T-helper 2 cell (primary cell): ENCODE results near the gene MDM2.
"Not testable (repeated sequence)": the region's sequence is repeated elsewhere in the genome, so short reads cannot be mapped to it uniquely, and the experiment has no call there.

Source experiments
- DNase-seq, 5 experiments: peaks; one replicate each; pipeline versions ENCODE4 v3.0.0 to v3.0.0-alpha.2; 2012 to 2022

MDM2 gene

GRCh38 chr12:68806488-68807237 lies 1.3 kb upstream of the MDM2 start:
- DNase-seq, result peak in 1 of 5 experiments; percentile 19

- DNase-seq, result peak in 1 of 5 experiments; percentile 20
These were observed 752 bp upstream of the MDM2 start for GRCh38 chr12:68807274-68807575.

GRCh38 chr12:68808388-68809189 lies 612 bp downstream of the MDM2 start:
- peak in 4 of 5 experiments; percentile 13 to 73 (median 26) for DNase-seq

GRCh38 chr12:68809190-68810026 lies 1.4 kb downstream of the MDM2 start:
- no peak for DNase-seq

- DNase-seq, result not testable (repeated sequence)
These were observed 2.0 kb downstream of the MDM2 start for GRCh38 chr12:68810027-68810389.

GRCh38 chr12:68811573-68811972 lies 3.6 kb downstream of the MDM2 start:
- not testable (repeated sequence) for DNase-seq

GRCh38 chr12:68812553-68813241 lies 4.7 kb downstream of the MDM2 start:
- no peak for DNase-seq

- no peak for DNase-seq
These were observed 5.2 kb downstream of the MDM2 start for GRCh38 chr12:68813242-68813593.

- no peak for DNase-seq
These were observed 6.7 kb downstream of the MDM2 start for GRCh38 chr12:68814490-68815231.

- DNase-seq, result no peak
These were observed 7.4 kb downstream of the MDM2 start for GRCh38 chr12:68815232-68815927.

GRCh38 chr12:68815928-68816800 lies 8.2 kb downstream of the MDM2 start:
- DNase-seq, result no peak

- DNase-seq, result not testable (repeated sequence)
These were observed 11.5 kb downstream of the MDM2 start for GRCh38 chr12:68819481-68819880.

- DNase-seq, result no peak
These were observed 13.6 kb downstream of the MDM2 start for GRCh38 chr12:68821357-68822188.

- DNase-seq, result no peak
These were observed 15.7 kb downstream of the MDM2 start for GRCh38 chr12:68823696-68824095.

GRCh38 chr12:68824131-68824530 lies 16.2 kb downstream of the MDM2 start:
- no peak for DNase-seq

- no peak for DNase-seq
These were observed 16.7 kb downstream of the MDM2 start for GRCh38 chr12:68824597-68825250.

- DNase-seq, result no peak
These were observed 17.7 kb downstream of the MDM2 start for GRCh38 chr12:68825569-68826217.
